Smooth muscle cell (in vitro differentiated cells): Measurements from ENCODE around the gene ACOT6. TPM values are rescaled to one million over a fixed set of nuclear protein-coding genes. Genes with fewer than 3 reads are reported as not detected.
A peak's percentile ranks its signal among the peaks of the same experiment; 100 is the strongest.
"Not testable (repeated sequence)": the region's sequence is repeated elsewhere in the genome, so short reads cannot be mapped to it uniquely, and the experiment has no call there.

Experiments used
- DNase-seq: peaks from one replicate; lab custom pipeline; 2025; ENCODE audit not compliant: unreplicated experiment; lab: John Stamatoyannopoulos, UW
- H2AFZ ChIP-seq: fragments of 200-600 bp; sonication (generic); 2 replicates; pipeline ENCODE4 v1.6.0; 2016; ENCODE audit warnings: antibody characterized with exemption, low read depth, mild to moderate bottlenecking
- H3F3A ChIP-seq: fragments of 200-600 bp; sonication (generic); 2 replicates; pipeline ENCODE4 v1.6.0; 2017; ENCODE audit warnings: antibody characterized with exemption, low read depth
- H3K27ac ChIP-seq: fragments of 200-600 bp; sonication (generic); 2 replicates; pipeline ENCODE4 v1.5.1; 2016; ENCODE audit warnings: low read depth, mild to moderate bottlenecking
- H3K27me3 ChIP-seq: fragments of 200-600 bp; sonication (generic); 2 replicates; pipeline ENCODE4 v1.6.1; 2016; ENCODE audit warnings: low read depth, mild to moderate bottlenecking
- H3K36me3 ChIP-seq: fragments of 200-600 bp; sonication (generic); 2 replicates; pipeline ENCODE4 v1.5.1; 2016; ENCODE audit warnings: low read depth
- H3K4me1 ChIP-seq: fragments of 200-600 bp; sonication (generic); 2 replicates; pipeline ENCODE4 v1.5.1; 2016; ENCODE audit warnings: low read depth
- H3K4me2 ChIP-seq: fragments of 200-600 bp; sonication (generic); 2 replicates; pipeline ENCODE4 v1.6.0; 2016; ENCODE audit warnings: mild to moderate bottlenecking
- H3K4me3 ChIP-seq: fragments of 200-600 bp; sonication (generic); 2 replicates; pipeline ENCODE4 v1.5.1; 2016; ENCODE audit warnings: mild to moderate bottlenecking
- H3K79me2 ChIP-seq: fragments of 200-600 bp; sonication (generic); 2 replicates; pipeline ENCODE4 v1.6.0; 2016; ENCODE audit warnings: low read depth, mild to moderate bottlenecking
- H3K9ac ChIP-seq: fragments of 200-600 bp; sonication (generic); 2 replicates; pipeline ENCODE4 v1.6.0; 2016; ENCODE audit warnings: low read depth
- H3K9me3 ChIP-seq: fragments of 200-600 bp; sonication (generic); replicated peaks from 2 replicates; pipeline ENCODE4 v1.5.1; 2016; ENCODE audit warnings: low read depth
- H4K20me1 ChIP-seq: fragments of 200-600 bp; sonication (generic); 2 replicates; pipeline ENCODE4 v1.6.0; 2016; ENCODE audit warnings: low read depth
- CTCF ChIP-seq: fragments of 200-600 bp; sonication (generic); IDR thresholded peaks from 2 replicates; pipeline ENCODE4 v1.5.1; 2017; ENCODE audit warnings: borderline replicate concordance, mild to moderate bottlenecking, antibody characterized with exemption; ENCODE audit not compliant: insufficient read depth, poor library complexity, severe bottlenecking
- WGBS: methylation state at CpG from one replicate; pipeline ENCODE4 v1.1.7; 2016; ENCODE audit warnings: low lambda C conversion rate; 5-methylcytosine and 5-hydroxymethylcytosine counted together
- polyA plus RNA-seq: library from polyadenylated mRNA; unstranded; fragments of >200 nt; fragmentation: Nextera tagmentation; extraction: Ambion mirVana; gene quantifications from 2 replicates; pipeline ENCODE4 v1.2.1, GENCODE V29; 2016
- total RNA-seq: library from RNA; depleted of rRNA; stranded (reverse); fragments of >200 nt; gene quantifications from 2 replicates; pipeline ENCODE4 v1.2.3, GENCODE V29; 2014

The ACOT6 gene
- total and polyA plus RNA-seq, 2 experiments from 2014 or later = not detected

GRCh38 chr14:73644531-73645247 lies 32.4 kb downstream of the ACOT6 start, which contains the start of gene DNAL1:
TSS of gene DNAL1 (plus strand) at chr14:73644986. CDS start at chr14:73645040, 54 bp downstream.
- H4K20me1 ChIP-seq = no peaks in the 10 kb centered on the region
- H3K9ac ChIP-seq = peak within 1 kb of the TSS; percentile 88
- peak within 1 kb of the TSS; percentile 55 for H3K27ac ChIP-seq
- WGBS = 2% methylated on average over 42 of the region's 43 CpGs
- H3K4me1 ChIP-seq = peaks cover 11% of the 10 kb centered on the region
- H3K4me3 ChIP-seq = peak within 1 kb of the TSS; percentile 89
- H2AFZ ChIP-seq = peak within 1 kb of the TSS; percentile 94
- peak within 1 kb of the TSS; percentile 90 for H3K4me2 ChIP-seq
- no peaks in the 10 kb centered on the region for H3F3A ChIP-seq
- no peaks in the 10 kb centered on the region for H3K36me3 ChIP-seq
- no peaks in the 10 kb centered on the region for H3K27me3 ChIP-seq
- TF ChIP-seq CTCF = no peak
- H3K79me2 ChIP-seq = peaks cover 23% of the 10 kb centered on the region
- peak; percentile 78 for DNase-seq
- no peaks in the 10 kb centered on the region for H3K9me3 ChIP-seq

DNA sequence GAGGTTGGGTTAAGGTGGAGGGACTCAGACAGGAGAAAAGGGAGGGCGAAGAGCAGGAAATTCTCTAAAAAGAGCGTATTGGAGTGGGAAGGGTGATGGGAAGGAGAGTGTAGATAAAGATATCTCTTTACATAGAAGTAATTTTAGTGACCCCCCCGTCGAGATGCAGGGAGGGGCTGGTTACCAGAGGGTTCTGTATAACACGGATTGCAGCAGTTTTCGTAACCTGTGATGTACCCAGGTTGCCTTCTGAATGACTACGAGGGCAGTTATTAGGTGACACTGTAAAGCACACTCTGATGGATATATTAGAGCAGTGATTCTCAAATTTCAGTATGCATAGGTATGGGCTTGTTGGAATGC lies 32.9 kb downstream of the ACOT6 start:
- Histone ChIP-seq H3F3A (no peaks in the 10 kb centered on the region), H3K9me3 (no peaks in the 10 kb centered on the region), H3K27ac (peak overlapping the region; percentile 55), H3K36me3 (no peaks in the 10 kb centered on the region), H2AFZ (peak overlapping the region; percentile 94), H3K79me2 (peaks cover 28% of the 10 kb centered on the region), H4K20me1 (no peaks in the 10 kb centered on the region), H3K27me3 (no peaks in the 10 kb centered on the region), H3K4me3 (peak overlapping the region; percentile 89), H3K4me1 (peaks cover 11% of the 10 kb centered on the region), H3K9ac (peak overlapping the region; percentile 88), H3K4me2 (peak overlapping the region; percentile 90)
- 11% methylated on average over 7 of the region's 7 CpGs for WGBS
- DNase-seq = no peak
- no peak for TF ChIP-seq CTCF

DNA sequence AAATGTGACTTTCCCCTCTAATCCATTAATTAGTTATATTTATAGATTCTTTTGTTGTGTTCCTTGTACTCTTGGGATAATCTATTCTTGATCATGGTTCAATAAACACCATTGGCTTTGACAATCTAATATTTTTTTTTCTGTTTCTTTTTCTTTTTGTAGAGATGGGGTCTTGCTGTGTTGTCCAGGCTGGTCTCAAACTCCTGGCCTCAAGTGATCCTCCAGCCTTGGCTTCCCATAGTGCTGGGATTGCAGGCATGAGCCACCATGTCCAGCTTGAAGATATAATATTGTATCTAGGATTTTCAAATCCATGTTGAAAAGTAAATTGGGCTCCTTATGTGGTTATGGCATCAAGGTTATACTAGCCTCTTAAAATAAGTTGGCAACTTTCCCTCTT lies 38.7 kb downstream of the ACOT6 start:
- H3F3A ChIP-seq = no peaks in the 10 kb centered on the region
- no peak for DNase-seq
- no peak overlapping the region for H3K4me2 ChIP-seq
- H3K79me2 ChIP-seq = peaks cover 33% of the 10 kb centered on the region
- H3K9me3 ChIP-seq = no peaks in the 10 kb centered on the region
- H3K4me1 ChIP-seq = no peaks in the 10 kb centered on the region
- H3K27me3 ChIP-seq = no peaks in the 10 kb centered on the region
- no peaks in the 10 kb centered on the region for H3K36me3 ChIP-seq
- no peak for TF ChIP-seq CTCF
- H3K27ac ChIP-seq = no peak overlapping the region
- H2AFZ ChIP-seq = no peak overlapping the region
- H4K20me1 ChIP-seq = no peaks in the 10 kb centered on the region
- no peak overlapping the region for H3K9ac ChIP-seq
- no peak overlapping the region for H3K4me3 ChIP-seq

DNA sequence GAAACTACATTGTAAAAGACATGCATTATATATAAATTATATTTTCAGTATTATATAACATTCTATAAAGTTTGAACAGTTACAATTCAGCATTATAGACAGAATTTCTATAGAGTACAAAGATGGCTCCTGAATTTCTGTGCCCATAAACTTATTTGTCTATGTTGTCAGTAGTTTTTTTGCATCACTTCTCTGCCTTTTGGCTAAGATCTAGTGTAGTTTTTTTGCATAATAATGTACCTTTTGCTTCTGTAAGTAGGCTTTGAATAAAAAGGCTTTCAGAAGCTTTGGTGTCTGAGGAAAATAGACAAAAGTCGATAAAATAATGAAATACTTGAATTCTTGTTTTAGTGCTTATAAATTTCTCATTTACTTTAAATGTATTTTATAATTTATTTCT lies 43.5 kb downstream of the ACOT6 start:
- Histone ChIP-seq H3K27me3 (no peaks in the 10 kb centered on the region), H2AFZ (no peak overlapping the region), H3K9ac (no peak overlapping the region), H3K36me3 (peaks cover 3% of the 10 kb centered on the region), H3K4me1 (no peaks in the 10 kb centered on the region), H3K27ac (no peak overlapping the region), H3K4me2 (no peak overlapping the region), H3F3A (no peaks in the 10 kb centered on the region), H3K79me2 (peaks cover 8% of the 10 kb centered on the region), H3K4me3 (no peak overlapping the region), H4K20me1 (no peaks in the 10 kb centered on the region), H3K9me3 (no peaks in the 10 kb centered on the region)
- TF ChIP-seq CTCF = no peak
- no peak for DNase-seq
- 98% methylated on average over 1 of the region's 1 CpG for WGBS

DNA sequence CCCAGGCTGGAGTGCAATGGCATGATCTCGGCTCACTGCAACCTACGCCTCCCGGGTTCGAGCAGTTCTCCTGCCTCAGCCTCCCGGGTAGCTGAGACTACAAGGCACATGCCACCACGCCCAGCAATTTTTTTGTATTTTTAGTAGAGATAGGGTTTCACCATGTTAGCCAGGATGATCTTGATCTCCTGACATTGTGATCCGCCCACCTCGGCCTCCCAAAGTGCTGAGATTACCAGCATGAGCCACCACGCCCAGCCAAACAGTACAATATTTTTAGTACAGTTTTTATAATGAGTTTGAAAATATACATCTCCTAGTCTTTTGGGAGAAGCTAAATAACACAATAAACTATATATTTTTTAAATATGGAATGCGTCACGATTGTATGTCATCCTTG lies 46.9 kb downstream of the ACOT6 start:
- not testable (repeated sequence) for H3K27ac ChIP-seq, H3K9me3 ChIP-seq, H2AFZ ChIP-seq, H3K27me3 ChIP-seq, H3K4me2 ChIP-seq, DNase-seq, H3K4me3 ChIP-seq, H3F3A ChIP-seq, H4K20me1 ChIP-seq, H3K4me1 ChIP-seq, H3K36me3 ChIP-seq, H3K9ac ChIP-seq, H3K79me2 ChIP-seq
- 97% methylated on average over 11 of the region's 11 CpGs for WGBS
